DMS79 treated with DMSO at 0.1 percent for 48 hours (cell line): ENCODE data around the gene EEFSEC.
A peak's percentile ranks its signal among the peaks of the same experiment; 100 is the strongest.

Experiments
- DNase-seq: peaks from one replicate; lab custom pipeline; 2025; lab: John Stamatoyannopoulos, UW

The EEFSEC gene

DNA sequence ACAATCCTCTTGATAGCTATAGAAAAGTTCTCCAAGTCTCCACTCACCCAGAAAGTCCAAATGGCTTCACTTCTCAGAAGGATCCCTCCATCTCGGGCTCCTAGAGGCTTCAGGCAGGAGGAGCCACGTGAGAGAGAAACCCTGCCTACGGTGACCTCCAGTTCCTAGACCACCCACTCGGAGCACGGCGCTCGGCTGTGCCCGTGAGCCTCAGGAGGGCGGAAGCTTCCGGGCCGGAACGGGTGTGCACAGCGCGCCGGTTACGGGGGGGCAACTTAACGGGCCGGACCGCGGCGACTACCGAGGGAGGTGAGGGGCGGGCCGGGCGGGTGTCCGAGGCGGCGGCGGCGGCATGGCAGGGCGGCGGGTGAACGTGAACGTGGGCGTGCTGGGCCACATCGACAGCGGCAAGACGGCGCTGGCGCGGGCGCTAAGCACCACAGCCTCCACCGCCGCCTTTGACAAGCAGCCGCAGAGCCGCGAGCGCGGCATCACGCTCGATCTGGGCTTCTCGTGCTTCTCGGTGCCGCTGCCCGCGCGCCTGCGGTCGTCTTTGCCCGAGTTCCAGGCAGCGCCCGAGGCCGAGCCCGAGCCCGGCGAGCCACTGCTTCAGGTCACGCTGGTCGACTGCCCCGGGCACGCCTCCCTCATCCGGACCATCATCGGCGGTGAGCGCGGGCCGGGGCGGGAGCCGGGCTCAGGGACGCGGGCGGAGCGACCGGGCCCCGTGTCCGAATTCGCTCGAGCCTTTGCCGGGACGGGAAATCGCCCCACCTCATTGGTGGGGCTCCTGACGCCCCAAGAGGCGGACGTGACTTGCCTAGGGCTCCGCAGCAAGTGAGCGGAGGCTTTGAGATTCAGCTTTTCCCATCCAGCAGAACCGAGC is at the start of gene EEFSEC:
EEFSEC (plus strand) TSS at position 326 of the 886 bp plus-strand sequence; CDS start at position 353, 27 bp downstream.
- DNase-seq = peak; percentile 47

GRCh38 chr3:128107834-128108233 is 45.4 kb upstream of the EEFSEC start:
- no peak for DNase-seq

DNA sequence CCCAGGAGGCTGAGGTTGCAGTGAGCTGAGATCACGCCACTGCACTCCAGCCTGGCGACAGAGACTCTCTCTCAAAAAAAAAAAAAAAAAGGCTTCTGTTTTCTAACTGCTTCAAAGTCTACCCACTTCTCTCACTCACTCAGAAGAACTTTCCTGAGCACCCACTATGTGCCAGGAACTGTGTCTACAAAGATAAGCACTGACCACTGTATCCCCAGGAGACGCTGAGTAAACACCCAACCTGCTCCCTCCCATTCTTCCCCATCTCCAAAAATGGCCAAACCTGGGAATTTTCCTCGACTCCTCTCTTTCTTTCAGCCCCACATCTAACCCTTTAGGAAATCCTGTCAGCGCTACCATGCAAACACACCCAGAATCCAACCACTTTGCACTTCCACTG is 42.1 kb upstream of the EEFSEC start:
- DNase-seq = no peak

GRCh38 chr3:128112357-128112968 is 40.8 kb upstream of the EEFSEC start:
- DNase-seq = no peak

DNA sequence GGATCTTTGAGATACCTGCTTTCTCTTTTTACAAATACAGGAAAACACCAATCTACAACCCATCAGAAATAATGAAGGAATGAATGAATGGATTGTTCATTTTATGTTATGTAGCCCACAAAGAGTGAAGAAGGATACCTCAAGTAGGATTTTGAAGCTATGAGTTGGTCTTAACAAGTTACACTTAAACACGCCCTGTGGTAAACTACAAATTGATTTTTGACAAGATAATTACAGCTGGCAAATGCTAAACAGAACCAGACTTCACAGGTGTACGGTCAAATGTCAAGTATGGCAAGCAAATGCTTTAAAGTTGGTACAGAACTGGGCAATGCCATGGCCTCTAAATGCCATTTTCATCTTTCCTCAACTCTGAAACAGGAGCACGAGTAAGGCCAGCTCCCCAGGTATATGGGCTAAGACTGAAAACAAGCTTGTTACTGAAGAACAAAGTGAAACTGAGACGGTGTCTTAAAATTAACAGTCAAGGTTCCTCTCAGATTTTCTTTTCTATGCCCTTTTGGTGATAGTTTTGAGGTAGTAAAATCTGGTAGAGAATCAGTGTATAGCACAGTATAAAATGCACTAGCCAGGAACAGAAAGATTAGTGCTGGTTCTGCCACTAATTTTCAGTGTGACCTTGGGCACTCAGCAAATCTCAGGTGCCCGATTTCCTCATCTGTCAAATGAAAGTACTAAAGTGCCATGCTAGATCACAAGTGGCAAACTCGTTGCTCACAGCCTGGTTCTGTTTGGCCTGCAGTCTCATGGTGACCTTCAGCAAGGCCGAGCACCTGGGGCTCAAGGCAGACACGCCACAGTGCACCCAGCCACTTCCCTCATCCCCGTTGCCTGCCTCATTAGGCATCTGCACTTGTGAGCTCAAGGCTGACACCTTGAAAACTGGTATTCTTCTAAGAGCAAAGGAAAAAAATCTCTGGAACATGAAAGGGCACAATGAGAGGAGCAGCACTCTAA is 39.2 kb upstream of the EEFSEC start:
- no peak for DNase-seq

GRCh38 chr3:128122013-128122412 is 31.3 kb upstream of the EEFSEC start:
- DNase-seq = no peak

GRCh38 chr3:128123156-128123537 is 30.1 kb upstream of the EEFSEC start:
- no peak for DNase-seq

GRCh38 chr3:128123538-128124368 is 29.5 kb upstream of the EEFSEC start, which contains the start of gene RUVBL1:
RUVBL1 (minus strand) TSS chr3:128123812; CDS start chr3:128123724, 88 bp downstream.
- DNase-seq = peak; percentile 98

- no peak for DNase-seq
Measured at GRCh38 chr3:128127236-128127635, 26.0 kb upstream of the EEFSEC start.

GRCh38 chr3:128128251-128128650 is 25.0 kb upstream of the EEFSEC start:
- no peak for DNase-seq

GRCh38 chr3:128131897-128132646 is 21.2 kb upstream of the EEFSEC start:
- DNase-seq = no peak

GRCh38 chr3:128133273-128133883 is 19.9 kb upstream of the EEFSEC start:
- peak; percentile 15 for DNase-seq

GRCh38 chr3:128143496-128143895 is 9.8 kb upstream of the EEFSEC start:
- no peak for DNase-seq

GRCh38 chr3:128144512-128145187 is 8.6 kb upstream of the EEFSEC start:
- no peak for DNase-seq

GRCh38 chr3:128145279-128145678 is 8.0 kb upstream of the EEFSEC start:
- no peak for DNase-seq

DNA sequence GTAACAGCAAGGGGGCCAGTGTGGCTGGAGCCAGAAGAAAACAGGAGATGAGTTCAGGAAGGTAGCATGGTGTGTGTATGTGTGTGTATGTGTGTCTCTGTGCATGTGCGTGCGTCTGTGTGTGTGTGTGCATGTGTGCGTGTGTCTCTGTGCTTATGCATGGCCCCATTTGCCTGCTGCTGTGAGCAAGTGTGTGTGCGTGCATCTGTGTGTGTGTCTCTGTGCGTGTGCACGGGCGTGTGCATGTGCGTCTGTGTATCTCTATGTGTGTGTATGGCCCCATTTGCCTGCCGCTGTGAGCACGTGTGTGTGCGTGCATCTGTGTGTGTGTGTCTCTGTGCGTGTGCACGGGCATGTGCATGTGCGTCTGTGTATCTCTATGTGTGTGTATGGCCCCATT is 7.1 kb upstream of the EEFSEC start:
- no peak for DNase-seq

GRCh38 chr3:128149650-128150049 is 3.6 kb upstream of the EEFSEC start:
- no peak for DNase-seq

- no peak for DNase-seq
Measured at GRCh38 chr3:128151758-128152274, 1.5 kb upstream of the EEFSEC start.
